ENCODE data around the gene SLC45A1.

DNA sequence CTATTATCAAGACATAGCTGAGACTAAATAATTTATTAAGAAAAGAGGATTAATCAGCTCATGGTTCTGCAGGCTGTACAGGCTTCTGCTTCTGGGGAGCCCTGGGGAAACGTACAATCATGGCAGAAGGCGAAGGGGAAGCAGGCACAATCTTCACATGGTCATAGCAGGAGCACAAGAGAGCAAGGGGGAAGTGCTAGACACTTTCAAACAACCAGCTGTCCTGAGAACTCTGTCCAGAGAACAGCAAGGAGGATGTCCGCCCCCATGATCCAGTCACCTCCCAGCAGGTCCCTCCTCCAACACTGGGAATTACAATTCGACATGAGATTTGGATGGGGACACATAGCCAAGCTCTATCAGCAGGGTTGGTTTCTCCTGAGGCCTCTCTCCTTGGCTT, 10.3 kb upstream of the SLC45A1 start:
- TF ChIP-seq, protein P1, sequence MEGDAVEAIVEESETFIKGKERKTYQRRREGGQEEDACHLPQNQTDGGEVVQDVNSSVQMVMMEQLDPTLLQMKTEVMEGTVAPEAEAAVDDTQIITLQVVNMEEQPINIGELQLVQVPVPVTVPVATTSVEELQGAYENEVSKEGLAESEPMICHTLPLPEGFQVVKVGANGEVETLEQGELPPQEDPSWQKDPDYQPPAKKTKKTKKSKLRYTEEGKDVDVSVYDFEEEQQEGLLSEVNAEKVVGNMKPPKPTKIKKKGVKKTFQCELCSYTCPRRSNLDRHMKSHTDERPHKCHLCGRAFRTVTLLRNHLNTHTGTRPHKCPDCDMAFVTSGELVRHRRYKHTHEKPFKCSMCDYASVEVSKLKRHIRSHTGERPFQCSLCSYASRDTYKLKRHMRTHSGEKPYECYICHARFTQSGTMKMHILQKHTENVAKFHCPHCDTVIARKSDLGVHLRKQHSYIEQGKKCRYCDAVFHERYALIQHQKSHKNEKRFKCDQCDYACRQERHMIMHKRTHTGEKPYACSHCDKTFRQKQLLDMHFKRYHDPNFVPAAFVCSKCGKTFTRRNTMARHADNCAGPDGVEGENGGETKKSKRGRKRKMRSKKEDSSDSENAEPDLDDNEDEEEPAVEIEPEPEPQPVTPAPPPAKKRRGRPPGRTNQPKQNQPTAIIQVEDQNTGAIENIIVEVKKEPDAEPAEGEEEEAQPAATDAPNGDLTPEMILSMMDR (conservative IDR thresholded peaks at IDR 0.05), result no peak
- no peak for TF ChIP-seq EZH2 (IDR thresholded peaks at IDR 0.05; ENCODE audit: low read depth)

All from PC-9 (cell line).